GM18873 (cell line): ENCODE measurements around the gene HIVEP2.

Experiments used
- ATAC-seq: cut with Tn5 transposase; IDR thresholded peaks from one replicate; pipeline ENCODE4 v1.9.1; 2021; ENCODE audit warnings: mild to moderate bottlenecking, moderate library complexity, moderate number of reproducible peaks; ENCODE audit not compliant: unreplicated experiment, low FRiP score

Gene HIVEP2

DNA sequence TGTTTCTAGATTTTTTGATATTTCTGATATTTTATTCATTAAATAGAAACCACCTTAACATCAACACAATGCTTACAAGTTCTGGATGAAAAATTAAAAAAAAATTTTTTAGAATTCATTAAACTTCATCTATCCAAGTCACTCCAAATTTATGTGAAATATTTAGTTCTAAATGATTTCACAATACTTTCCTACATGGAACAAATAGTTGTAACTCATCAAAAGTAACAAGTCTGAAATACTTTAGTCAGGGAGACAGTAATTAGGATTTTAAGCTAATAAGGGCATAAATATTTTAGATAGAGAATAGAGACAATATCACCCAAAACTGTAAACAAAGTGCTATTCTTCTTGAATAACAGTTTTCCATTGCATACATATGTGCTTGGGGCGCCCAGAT lies 147.8 kb downstream of the HIVEP2 start:
- ATAC-seq: no peak

- no peak for ATAC-seq
Observed at GRCh38 chr6:142796571-142796970, 148.4 kb downstream of the HIVEP2 start.

DNA sequence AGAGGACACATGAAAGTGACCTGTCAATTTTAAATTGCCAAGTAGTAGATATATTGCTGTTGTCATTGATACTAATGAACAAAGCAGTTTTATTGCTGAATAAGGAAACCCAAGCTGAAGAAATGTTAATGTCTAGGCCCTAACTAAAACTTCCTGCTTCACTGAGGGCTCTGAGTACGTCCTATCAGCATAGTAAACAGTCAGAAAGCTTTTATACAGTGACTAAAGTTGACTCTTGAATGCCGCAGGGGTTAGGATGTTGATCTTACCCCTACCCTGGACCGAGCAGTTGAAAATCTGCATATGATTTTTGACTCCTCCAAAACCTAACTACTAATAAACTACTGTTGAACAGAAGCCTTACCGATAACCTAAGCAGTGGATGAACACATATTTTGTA lies 149.0 kb downstream of the HIVEP2 start:
- ATAC-seq: no peak

DNA sequence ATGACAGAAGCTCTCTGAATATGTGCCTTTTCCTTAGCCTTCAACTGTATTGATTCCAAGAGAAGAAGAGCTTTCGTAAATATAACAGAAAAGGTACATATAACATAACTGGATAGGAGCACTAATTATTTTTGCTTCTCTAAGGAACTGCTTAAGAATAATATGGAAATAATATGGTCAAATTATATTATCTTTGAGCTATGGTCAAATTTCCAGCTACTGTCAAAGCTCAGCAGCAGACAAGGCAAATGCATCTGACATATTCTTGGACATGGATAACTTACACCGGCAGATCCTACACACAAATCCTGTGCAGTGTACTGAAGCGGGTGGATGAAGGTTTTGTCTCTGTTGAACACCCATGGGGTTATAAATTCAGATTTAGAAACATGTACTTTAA lies 150.6 kb downstream of the HIVEP2 start:
- no peak for ATAC-seq

DNA sequence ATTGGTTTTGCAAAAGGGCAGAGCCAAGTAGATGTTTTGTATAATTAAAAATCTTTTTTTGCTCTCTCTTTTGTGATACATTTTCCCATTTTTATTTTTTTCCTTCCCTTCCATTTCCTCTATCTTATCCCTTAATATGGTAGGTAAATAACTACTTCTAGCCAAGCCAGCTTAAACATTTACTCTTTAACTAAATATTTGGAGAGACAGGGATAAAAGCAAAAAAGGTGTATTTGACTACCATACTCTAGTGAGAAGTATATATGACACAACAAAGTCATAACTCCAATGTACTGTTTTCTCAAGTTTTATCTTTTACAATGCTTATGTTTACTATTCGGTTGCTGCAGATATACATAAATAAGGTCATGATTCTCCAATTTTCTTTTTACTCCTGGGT lies 154.7 kb downstream of the HIVEP2 start:
- ATAC-seq: no peak

GRCh38 chr6:142787422-142787821 lies 157.6 kb downstream of the HIVEP2 start:
- no peak for ATAC-seq

- ATAC-seq: no peak
Observed at GRCh38 chr6:142786476-142786875, 158.5 kb downstream of the HIVEP2 start.

DNA sequence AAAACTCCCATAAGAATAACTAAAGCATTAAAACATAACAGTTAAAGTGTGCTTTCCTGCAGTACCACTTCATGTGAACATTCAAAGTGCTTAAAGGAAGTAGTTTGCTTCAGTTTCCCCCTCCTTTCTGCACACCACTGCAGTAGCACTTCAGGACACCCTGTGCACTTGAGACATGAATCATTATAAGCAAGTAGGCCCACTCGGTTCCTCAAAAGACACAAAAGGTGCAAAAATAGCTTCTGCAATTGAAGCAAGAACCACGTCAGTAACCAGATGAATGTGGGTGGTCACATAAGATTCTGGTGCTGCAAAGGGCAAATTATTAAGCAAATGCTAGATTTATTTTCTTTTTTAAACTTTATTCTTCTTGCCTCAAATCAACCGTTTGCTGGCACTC lies 160.6 kb downstream of the HIVEP2 start:
- ATAC-seq: peak; percentile 95

GRCh38 chr6:142783499-142783898 lies 161.5 kb downstream of the HIVEP2 start:
- ATAC-seq: no peak

DNA sequence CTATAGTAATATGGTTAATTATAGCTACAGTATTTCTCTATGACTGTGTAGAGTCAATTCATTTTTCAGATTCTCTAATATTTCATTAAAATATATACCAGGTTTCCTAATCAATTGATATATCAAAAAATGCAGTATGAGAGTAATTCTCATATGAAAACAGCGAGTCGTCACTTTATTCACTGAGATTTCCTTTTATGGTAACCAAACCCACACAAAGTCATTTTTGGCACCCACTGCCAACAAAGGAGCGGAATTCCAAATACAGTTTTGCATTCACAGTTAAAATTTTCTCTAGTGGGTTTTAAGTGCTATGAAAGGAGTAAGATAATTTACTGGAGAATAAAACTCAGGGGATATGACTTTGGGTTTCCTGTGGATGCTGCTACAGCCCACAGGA lies 163.8 kb downstream of the HIVEP2 start:
- ATAC-seq: no peak

DNA sequence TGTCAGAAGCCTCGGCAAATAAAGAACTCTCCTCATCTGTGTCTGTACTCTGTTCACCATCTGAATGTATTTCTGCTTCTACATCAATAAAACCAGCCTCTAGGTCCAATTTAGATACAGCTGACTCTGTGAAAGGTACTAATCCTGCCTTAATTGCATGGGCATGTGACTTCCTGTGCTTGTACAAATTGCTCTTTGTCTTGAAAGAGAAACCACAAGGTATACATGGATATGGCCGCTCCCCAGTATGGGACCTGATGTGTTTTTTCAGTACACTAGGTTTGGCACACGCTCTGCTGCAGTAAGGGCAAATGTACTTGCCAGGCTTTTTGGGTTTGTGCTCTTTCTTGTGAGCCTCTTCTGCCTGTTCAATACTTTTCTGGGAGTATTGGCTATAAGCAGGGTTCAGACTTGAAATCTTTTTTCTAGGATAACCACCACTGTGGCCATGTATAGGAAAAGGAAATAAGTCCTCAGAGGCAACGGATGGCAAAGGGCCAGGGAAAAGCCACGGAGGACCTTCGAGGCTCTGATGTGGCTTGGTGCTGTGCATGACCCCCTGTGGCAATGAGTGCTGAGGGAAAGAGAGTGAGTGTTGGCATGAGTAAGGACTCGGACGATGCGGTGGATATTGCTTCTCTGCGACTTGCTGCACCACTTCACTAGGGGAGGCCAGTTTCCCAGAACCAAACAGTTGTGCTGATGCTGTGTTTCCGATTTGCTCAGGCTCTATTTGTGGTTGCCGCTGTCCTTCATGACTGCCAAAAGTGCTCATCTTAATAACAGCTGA lies 170.9 kb downstream of the HIVEP2 start:
- ATAC-seq: no peak

DNA sequence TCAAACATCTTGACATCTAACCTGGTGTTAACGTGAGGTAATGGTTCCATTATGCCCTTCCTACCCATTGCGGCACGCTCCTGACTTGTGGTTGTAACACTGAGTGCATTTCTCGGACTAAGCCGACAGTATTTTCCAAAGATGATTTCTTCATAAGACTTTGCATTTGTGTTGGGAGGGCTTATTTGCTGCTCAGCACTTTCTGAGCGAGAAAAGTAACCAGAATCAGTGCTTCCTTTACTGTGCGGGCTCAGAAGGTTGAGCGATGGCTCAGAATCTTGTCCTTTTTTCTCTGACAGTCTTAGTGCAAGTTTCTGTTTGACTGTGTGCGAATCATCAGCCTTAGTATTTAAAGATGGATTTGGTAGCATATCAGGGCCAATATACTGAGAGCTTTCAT lies 171.7 kb downstream of the HIVEP2 start:
- ATAC-seq: no peak

DNA sequence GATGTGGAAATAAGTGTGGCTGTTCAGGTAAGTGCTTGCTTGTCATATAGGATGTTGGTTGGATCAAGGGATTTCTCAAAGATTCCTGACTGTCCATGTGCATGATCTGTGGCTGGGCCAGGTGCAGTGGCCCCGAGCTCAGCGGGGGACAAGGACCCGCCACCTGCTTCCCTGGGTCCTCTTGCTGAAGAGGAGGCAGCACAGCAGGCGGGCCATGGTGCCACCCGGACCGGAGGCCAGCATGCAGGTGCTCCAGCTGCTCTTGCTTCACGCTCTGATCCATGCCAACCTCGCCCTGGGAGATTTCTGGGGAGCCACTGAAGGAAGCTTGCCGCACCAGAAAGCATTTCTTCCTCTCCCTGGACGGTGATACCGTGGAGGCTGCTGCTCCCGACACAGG lies 173.8 kb downstream of the HIVEP2 start:
- no peak for ATAC-seq

- no peak for ATAC-seq
Observed at GRCh38 chr6:142765306-142765705, 179.7 kb downstream of the HIVEP2 start.

- no peak for ATAC-seq
Observed at GRCh38 chr6:142764311-142764710, 180.7 kb downstream of the HIVEP2 start.

DNA sequence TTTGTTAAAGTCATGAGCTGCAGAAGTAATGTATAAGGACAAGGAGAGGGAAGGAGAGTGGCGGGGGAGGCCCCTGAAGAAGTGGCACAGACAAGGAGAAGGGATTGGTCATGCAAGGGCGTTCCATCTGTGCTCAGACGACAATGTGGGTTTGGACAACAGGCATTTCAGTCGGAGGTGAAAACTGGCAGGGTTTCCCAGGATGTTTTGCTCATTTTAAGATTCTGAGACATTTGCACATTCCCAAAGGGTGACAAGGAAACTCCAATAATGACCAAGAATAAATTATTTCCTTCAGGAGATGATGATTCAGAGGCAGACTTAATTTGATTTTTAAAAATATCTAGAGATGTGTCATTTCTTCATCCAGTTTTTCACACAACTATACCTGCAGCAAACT lies 181.8 kb downstream of the HIVEP2 start:
- ATAC-seq: no peak

- peak; percentile 69 for ATAC-seq
Observed at GRCh38 chr6:142761756-142762155, 183.2 kb downstream of the HIVEP2 start.

DNA sequence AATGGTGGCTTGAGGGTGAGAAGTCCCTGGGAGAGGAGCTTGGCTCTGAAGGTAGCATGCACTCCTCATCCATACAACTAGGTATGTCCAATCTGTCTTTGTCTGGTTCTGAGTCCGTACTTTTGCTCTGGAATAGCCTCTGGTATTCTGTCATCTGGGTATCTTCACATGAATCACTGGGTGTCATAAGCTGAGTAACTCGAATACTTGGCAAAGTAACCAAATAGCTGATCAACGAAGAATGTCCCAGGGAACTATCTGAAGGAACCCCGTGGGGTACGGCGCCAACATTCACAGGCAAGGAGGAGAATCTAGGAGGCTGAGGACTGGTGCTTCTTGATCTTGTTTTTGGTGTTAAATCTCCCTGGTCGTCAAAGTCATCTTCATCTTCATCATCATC lies 184.8 kb downstream of the HIVEP2 start:
- ATAC-seq: no peak

- no peak for ATAC-seq
Observed at GRCh38 chr6:142758629-142759025, 186.3 kb downstream of the HIVEP2 start.

DNA sequence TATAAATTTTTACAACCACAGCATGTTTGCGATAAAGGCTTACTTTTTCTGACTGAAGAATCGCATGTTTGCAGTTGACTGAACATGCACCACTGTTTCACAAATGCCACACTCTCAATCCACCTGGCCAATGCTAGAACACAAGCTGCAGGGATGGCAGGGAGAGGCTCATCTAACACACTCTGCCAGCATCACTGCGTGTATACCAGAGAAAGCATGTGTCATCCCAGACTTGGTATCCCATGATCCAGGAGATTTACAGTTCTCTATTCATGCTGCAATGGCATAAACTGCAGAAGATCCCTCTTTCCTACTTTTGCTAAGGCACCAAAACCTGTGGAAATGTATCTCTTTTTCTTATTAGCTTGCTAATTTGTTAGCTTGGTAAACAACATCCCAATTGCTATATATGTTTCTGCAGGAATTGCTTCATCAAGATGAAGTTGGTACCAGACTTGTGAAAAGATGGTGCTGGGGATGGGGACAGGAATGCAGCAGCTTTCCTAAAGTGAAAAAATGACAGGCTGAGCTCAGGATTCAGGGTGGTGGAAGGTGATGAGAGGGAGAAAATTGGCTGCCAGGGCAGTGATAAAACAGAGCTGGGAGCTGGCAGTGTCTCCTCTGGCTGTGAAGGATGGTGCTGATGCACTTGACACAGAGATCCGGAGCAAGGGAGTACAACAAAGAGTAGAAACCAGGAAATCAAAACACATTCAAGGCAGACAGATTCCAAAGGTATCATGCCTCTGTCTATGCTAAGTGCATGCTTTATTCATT lies 186.9 kb downstream of the HIVEP2 start:
- no peak for ATAC-seq

DNA sequence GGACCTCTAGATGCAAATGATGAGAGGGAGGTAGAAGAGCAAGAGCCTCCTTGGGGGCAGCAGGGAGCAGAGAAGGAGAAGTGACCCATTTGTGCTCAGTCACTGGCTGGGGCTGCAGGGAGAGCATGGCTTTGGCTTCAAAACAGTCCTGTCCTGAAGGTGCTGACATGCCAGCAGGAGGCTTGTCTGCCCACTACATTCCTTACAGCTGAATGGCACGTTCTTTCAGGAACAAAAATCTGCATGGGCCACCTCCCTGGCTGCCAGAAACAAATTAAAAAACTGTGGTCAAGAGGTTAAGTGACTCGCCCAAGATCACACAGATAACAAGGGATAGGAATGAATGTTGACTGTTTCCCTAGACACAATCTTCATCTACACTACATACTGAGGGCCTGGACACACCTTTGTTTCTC lies 188.8 kb downstream of the HIVEP2 start:
- ATAC-seq: no peak

DNA sequence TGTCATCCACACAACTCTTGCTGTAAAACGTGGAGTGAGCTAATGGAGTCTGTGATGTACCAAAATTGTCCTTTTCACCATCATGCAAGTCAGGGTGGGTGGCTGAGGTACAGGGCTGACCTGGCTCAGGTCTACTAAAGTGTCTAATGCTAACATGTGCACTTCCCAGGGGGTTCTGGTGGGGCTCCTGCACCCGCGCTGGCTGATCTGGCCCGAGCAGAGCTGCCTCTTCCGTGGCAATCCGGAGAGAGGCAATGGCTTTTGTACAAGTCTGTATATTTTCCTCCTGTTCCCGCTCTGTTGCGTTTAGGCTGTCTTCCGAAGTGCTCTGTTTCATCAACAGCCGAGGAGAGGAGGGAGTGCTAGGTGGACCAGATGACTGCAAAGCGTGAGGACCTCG lies 191.8 kb downstream of the HIVEP2 start:
- ATAC-seq: no peak
